Fibroblast of upper back skin (primary cell): ENCODE measurements around the gene CLPSL2.

Source experiments
- DNase-seq: peaks from one replicate; pipeline ENCODE4 v3.0.0-alpha.2; 2013

Gene CLPSL2

DNA sequence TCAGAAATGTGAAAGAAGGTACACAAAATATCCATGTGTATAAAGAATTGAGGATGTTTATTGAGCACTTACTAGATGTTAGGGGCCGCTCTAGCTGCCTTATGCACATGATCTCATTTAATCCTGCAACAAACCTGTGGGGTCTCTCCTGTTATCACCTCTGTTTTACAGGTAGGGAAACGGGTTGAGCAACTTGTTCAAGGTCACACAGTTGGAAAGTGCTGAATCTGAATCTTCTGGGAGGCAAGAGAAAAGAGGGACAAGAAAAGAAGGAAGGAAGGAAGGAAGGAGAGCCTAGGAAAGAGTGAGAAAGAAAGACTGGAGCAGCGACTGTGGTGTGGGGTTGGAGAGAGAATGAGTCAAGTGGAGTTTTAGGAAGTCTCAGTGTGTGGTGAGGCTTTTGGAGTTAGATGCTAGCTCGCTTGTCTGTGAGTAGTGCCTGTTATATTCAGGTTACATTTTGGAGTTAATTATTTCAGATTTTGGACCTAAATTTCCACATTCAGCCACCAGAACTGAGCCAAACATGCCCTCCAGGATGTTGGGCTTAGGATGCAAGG lies 12.1 kb downstream of the CLPSL2 start:
- no peak for DNase-seq

DNA sequence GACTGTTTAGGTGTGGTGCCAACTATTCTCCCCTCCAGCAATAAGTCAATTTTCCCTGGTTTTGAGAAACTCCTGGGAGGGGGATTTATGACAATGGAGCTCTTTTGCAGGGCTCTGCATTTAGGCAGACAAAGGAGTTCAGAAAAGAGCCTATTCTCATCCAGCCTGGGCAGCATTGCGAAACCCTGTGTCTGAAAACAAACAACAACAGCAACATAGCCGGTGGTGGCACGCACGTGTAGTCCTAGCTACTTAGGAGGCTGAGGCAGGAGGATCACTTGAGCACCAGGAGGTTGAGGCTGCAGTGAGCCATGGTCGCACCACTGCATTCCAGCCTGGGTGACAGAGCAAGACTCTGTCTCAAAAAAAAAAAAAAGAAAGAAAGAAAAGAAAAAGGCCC lies 14.3 kb downstream of the CLPSL2 start:
- no peak for DNase-seq

DNA sequence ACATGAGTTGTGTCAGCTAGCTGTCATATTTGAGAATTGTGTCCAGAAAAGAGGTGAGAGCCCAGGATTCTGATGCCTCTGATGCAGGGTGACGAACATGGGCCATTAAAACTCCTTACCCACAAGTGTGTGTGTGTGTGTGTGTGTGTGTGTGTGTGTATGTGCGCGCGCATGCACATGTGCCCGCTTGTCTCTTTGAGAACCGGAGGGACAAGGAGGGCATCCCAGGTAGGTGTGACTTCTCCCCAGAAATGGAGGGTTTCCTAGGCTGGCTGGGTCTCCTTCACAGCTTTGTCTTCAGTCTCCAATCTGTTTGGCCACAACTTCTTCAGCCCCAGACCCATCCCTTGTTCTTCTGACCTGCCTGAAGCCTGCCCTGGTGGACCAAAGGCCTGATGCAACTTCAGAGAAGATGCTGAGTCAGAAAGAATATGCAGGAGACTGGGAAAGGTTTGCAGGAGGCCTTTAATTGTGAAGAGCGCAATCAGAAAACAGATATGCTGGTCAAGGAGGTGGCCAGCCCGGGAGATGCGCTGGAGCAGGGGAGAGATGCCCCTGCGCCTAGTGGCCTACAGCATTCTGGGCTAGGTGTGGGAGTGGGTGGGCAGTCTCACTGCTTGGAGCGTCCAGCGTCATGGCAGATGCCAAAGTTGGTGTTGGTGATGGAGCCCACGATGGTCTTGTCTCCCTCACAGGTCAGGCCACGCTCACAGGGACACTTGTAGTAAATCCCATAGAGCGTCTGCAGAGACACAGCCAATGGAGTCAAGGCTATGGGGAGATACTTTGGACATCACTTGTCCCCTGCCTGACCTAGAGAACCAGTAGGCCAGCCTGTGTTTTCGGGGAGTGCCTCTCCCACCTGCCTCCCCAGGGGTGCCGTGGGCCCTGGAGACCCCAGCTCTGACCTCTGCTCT lies 18.4 kb downstream of the CLPSL2 start:
- no peak for DNase-seq

DNA sequence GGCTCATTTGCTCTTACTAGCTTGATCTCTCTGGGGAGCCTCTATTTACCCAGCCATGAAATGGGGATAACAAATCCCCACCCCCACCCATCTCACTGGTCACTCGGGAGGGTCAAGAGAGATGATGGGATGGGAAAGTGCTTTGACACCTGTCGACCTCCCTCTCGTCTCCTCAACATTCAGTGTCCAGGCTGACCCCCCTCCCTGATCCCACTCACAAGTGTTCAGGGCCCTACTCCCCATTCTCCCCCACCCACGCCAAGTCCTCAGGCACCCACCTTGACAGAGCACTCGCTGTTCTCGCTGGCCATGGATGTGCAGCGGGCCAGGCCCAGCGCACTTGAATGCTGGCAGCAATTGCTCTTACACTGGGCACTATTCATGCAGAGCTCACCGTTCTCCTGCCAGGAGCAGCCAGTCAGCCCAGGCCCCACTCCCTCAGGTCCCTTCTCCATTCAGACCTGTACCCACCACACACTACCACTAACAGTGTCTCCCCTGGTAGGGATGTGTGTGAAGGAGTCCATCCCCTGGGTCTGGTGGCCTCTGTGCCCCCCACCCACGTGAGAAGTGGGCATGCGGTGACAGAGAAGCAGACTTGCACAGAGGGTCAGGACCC lies 19.2 kb downstream of the CLPSL2 start:
- DNase-seq, result no peak

DNA sequence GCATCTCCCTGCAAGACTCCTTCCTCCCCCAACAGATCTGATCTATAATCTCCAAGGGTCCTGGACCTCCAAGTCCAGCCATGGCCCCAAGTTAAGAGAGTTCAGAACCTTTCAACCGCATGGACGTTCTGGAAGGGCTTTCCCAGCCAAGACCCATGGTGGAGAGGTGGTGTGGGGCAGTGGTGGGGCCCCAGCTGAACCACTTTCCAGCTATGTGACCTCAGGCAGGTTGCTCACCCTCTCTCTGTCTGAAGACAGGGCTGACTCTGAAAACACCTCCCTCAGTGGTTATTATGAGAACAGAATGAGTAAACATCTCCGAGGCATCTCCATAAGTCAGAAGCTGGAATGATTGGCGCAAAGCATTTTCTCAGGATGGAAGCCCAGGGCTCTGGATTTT lies 19.8 kb downstream of the CLPSL2 start:
- no peak for DNase-seq

DNA sequence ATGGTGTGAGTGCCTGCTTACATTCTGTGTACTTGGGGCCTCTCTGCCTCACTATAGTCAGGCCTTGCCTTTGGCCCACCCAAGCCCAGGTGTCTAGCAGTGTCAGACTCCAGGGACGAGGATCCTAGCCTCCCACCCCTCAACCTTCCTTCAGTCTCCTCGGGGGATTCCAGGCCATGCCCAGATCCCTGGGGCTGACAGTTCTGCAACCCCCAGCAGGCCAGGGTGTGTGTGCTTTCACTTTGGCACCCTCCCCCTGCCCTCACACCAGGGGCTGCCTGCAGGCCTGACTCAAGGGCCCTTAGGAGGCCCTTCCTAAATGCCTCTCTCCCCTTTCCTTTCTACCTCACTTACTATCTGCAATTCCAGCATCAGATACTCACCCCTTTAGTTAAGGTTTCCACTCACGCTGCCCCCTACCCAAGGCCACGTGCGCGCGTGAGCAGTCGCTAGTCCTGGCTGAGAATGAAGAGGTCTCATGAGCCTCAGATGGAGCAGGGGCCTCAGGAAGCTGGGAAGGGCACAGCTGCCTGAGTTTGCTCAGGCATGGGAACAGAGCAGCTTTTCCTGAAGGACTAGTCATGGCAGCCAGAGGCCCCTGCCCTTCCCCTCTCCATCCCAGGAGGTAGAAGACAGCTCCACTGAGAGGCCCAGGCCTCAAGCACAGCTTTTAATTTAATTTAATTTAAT lies 21.6 kb downstream of the CLPSL2 start:
- DNase-seq, result no peak

DNA sequence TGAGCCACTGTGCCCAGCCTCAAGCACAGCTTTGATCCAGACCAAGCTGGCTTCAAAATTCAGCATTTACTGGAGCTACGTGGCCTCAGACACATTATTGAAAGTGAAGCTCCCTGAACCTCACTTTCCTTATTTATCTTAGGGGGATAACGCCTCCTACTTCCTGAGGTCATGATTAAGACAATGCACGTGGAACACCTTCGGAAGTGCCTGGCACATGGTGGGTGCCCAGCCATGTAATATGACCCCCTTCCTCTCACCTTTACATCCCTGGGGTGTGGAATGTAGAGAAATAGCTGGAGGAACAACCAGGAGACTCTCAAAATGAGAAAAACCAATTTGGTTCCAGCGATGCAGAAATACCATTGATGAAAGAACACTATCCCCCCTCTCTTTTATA lies 22.3 kb downstream of the CLPSL2 start:
- no peak for DNase-seq

DNA sequence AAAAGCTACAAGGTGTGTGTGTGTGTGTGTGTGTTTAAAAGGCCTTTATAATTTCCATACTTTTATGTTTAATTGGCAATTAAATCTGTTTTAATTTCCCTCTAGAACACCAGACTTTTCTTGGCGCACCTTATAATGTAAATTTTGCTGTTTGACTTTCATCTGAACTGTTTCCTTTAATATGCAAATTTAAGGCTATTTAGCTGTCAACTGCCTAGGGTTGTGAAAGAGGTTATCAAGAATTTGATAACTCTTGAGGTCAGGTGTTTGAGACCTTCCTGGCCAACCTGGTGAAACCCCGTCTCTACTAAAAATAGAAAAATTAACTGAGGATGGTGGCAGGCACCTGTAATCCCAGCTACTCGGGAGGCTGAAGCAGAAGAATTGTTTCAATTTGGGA lies 24.8 kb downstream of the CLPSL2 start:
- no peak for DNase-seq

DNA sequence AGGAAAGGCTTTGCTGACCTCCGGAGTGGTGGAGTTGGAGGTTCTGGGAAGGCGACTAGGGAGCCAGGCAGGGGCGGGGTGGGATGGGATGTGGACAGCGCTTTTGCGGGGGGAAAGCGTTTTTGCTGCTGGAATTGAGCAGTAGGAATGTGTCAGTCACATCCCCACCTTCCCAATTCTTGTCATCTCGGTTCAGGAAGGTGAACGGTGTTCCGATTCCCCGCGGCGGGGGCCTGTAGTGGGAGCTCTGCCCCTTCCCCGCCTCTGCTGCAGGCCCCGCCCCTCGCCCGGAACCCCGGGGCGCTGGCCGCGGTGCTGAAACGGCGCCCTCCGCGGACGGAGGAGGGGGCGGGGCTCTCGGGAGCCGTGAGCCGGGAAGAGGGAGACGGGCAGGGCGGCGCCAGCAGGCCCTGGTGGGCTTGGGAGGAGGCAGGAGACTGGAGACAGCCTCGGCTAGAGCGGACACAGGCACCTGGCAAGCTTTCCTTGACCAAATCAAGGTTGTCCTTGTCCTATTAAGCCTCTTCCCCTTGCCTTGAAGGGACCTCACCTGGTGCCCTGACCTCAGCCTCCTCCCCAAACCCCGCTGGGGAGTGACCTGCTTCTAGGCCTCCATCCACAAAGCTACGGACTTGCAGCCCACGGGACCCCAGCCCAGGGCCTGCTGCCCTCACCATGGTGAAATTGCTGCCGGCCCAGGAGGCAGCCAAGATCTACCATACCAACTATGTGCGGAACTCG lies 28.8 kb downstream of the CLPSL2 start, which contains the start of gene LHFPL5:
Gene LHFPL5, plus strand, starts transcription at position 357 of the 741 bp plus-strand sequence. Its CDS starts 319 bp downstream, at position 676.
- DNase-seq, result peak; percentile 19

DNA sequence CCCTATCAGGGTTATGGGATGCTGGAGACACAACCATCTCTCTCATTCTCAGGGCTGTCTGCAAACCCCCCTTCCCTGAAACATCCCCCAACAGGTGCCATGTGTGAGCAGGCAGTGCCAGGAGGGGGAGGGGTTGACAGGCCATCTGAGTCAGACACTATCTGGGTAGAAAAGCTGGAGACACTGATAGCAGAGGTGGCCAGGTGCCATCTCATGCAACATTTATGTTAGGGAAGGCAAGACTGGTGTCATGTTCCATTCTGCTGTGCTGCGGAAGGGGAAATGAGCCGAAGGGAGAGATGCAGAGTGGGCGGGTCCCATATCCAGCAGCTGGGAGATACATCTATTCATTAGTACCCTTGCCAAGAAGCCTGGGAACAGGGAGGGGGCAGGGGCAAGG lies 32.3 kb downstream of the CLPSL2 start:
- no peak for DNase-seq

DNA sequence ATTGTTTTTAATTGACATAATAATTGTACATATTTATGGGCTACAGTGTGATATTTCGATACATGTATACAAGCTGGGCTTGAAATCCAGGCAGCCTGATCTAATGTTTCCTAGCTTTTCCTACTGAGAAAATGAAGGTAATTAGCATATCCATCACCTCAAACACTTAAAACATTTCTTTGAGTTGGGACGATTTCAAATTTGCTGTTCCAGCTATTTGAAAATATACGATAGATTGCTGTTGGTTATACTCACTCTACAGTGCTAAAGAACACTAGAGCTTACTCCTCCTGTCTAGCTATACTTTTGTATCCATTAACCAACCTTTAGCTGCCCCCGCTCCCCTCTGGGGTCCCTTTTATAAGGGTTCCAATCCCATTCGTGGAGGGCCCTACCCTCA lies 33.4 kb downstream of the CLPSL2 start:
- no peak for DNase-seq

DNA sequence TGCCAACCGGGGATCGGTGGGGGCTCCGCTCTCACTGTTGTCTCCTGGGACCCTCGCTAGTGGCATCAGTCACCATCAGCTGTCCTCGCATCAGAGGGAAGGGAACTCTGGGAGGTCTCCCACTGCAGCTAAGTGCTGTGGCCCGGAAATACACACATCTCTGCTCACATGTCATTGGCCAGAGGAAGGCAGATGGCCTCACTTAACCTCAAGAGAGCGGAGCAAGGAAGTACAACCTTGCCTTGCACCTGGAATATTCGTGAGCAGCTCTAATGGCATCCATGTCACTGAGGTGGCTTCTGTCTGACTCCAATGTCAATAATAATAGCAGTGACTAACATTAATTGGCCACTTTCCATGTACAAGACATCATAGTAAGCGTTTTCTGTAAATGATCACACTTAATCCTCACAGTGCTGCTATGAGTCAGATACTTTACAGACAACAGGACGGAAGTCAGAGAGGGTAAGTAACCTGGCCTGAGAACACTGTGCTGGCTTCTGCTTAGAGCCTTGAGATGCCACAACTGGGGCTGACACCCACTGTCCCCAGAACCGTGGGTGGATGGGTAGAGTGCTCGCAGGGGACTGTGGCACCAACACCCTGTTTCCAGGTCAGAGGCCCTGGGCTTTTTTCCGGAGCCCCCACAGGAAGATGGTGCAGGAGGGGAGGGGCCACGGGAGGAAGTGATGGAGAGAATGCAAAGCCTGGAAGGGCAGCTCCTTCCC lies 34.7 kb downstream of the CLPSL2 start:
- DNase-seq, result peak; percentile 32

DNA sequence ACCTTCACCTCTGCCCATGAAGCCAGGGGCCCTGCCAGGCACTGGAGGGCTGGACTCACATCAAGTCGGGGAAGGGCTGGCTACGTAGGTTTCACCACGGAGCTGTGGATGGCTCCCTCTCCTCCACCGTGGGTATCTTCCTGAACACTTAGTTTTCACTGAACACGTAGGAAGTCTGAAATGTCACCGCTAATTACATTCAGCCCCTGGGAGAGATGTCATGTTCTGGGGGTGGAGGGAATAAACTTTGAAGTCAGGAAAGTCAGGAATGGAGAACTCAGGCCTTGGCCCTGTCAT lies 35.2 kb downstream of the CLPSL2 start:
- no peak for DNase-seq

DNA sequence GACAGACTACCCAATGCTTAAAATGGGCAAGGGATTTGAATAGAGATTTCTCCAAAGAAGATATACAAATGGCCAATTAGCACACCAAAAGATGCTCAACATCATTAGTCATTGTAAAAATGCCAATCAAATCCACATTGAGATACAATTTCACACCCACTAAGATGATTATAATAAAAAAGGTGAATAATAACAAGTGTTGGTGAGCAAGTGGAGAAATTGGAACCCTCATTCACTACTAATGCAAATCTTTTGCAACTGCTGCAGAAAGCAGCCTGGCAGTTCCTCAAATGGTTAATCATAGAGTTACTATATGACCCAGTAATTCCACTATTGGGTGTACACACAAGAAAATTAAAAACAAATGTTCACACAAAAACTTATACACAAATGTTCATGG lies 41.1 kb downstream of the CLPSL2 start:
- no peak for DNase-seq

DNA sequence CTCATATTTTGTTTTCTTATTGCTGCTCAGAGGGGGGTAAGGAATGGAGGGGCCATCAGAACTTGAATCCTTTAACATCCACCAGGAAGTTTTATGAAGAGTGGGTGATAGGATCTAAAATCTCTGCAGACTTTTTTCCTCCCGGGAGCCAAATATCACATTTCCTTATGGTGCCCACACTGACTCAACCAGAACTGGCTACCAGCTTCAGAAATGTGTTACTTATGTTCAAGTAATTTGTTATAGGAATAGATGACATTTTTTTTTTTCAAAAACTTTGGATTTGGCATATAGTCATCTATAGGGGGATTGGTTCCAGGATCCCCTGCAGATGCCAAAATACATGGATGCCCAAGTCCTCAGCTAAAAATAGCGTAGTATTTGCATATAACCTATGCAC lies 47.2 kb downstream of the CLPSL2 start:
- DNase-seq, result no peak

DNA sequence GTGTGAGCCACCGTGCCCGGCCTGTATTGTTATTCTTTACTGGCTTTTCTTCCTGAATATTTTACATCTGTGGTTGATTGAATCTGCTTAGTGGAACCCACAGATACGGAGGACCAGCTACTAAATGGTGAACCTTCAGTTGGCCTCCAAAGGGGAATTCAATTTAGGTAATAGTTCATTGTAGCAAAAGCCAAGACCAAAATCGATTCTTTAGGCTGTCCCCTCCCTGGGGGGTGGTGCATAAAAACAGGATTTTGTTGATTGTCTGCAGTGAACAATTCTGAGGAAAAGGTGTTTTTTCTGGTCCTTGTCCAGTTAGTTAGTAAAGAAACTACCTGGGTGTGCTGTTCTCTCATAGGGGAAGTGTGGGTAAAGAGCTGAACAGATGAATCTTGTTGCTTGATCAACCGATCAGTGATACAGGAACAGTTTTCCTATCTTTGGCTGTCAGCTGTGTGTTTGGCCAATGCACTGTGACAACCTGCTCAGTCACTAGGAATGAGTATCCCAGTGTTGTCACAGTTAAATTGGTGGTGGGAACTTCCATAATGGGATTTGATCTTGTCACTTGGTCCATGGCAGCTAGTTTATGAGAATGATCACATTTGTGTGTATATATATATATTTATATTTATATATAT lies 48.3 kb downstream of the CLPSL2 start:
- no peak for DNase-seq
